Measurements from ENCODE around the gene PDF.

GRCh38 chr16:69327585-69328310, 2.6 kb downstream of the PDF start:
- TF ChIP-seq CTCF (IDR thresholded peaks at IDR 0.05; ENCODE audit: low read depth, low read length) (no peak), MAX (IDR thresholded peaks at IDR 0.05; ENCODE audit: low read depth, low read length) (no peak), POLR2A (IDR thresholded peaks at IDR 0.05; ENCODE audit: extremely low read depth, insufficient read length) (no peak), MYC (IDR thresholded peaks at IDR 0.05; ENCODE audit: low read depth, low read length) (no peak)

Measured in NB4 (cell line).